Esophagus muscularis mucosa (tissue), 3 donors: Measurements from ENCODE around the gene SH3D19.

Experiments used
- POLR2A ChIP-seq: fragments of 450-650 bp; IDR thresholded peaks from one replicate; pipeline ENCODE4 v1.6.1; 2017; ENCODE audit warnings: antibody characterized with exemption, moderate library complexity, mild to moderate bottlenecking, low read depth
- POLR2AphosphoS5 ChIP-seq, 2 donors: sonication (generic); formaldehyde crosslinking; IDR thresholded peaks; one replicate each; pipeline ENCODE4 v1.6.1; 2017; ENCODE audit warnings: antibody characterized with exemption in 2 of 2
- TF ChIP-seq, protein P1 (sequence below), 3 experiments: fragments of 200-600 bp in 2 of 3; fragments of 450-650 bp in 1 of 3; sonication (generic) in 2 of 3; IDR thresholded peaks; one replicate each; pipeline ENCODE4 v1.5.1; 2017 to 2019; ENCODE audit warnings: antibody characterized with exemption in 3 of 3, mild to moderate bottlenecking in 2 of 3, moderate library complexity in 1 of 3

DNA sequence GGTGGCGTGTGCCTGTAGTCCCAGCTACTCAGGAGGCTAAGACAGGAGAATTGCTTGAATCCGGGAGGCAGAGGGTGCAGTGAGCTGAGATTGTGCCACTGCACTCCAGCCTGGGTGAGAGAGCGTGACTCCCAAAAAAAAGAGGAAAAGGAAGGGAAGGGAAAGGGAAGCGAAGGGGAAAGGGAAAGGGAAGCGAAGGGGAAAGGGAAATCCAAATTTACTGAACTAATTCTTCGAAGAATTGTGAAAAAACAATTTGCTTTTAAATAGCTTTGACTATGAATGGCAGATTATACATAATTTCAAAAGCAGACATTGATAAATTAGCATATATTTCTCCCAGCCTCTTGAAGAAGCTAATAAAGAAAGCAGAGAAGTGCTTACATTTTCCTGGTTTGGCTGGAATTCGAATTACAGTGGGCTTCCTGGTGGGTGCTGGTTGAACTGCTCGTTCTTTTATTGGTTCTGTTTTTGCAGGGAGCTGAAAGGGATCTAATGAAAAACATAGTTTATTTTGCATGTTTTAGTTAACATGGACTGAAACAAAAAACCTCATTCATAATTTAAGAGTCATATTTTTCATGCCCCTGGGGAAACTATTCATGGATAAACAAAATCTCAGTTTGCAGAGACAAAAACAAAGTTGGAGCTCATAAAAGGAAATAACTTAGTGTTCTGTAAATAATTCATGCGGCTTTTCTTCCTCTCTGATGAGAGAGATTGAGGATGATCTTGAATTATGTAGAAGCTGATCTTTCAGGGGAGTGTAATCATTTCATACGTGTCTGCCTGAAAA is 160.0 kb downstream of the SH3D19 start:
- TF ChIP-seq, protein P1, sequence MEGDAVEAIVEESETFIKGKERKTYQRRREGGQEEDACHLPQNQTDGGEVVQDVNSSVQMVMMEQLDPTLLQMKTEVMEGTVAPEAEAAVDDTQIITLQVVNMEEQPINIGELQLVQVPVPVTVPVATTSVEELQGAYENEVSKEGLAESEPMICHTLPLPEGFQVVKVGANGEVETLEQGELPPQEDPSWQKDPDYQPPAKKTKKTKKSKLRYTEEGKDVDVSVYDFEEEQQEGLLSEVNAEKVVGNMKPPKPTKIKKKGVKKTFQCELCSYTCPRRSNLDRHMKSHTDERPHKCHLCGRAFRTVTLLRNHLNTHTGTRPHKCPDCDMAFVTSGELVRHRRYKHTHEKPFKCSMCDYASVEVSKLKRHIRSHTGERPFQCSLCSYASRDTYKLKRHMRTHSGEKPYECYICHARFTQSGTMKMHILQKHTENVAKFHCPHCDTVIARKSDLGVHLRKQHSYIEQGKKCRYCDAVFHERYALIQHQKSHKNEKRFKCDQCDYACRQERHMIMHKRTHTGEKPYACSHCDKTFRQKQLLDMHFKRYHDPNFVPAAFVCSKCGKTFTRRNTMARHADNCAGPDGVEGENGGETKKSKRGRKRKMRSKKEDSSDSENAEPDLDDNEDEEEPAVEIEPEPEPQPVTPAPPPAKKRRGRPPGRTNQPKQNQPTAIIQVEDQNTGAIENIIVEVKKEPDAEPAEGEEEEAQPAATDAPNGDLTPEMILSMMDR (IDR thresholded peaks at IDR 0.05): no peak
- no peak for TF ChIP-seq POLR2A
- no peak for TF ChIP-seq POLR2AphosphoS5 (IDR thresholded peaks at IDR 0.05)
